CD8-positive, alpha-beta memory T cell (primary cell): ENCODE measurements around the gene CRYZ. TPM values are rescaled to one million over a fixed set of nuclear protein-coding genes. Genes with fewer than 3 reads are reported as not detected.
"Not testable (repeated sequence)": the region's sequence is repeated elsewhere in the genome, so short reads cannot be mapped to it uniquely, and the experiment has no call there.

Experiments used
- CTCF ChIA-PET: fragments of 350-600 bp; sonication (Branson Sonifier 250); formaldehyde crosslinking; loops from one replicate; lab custom pipeline; 2021; ENCODE audit warnings: antibody characterized with exemption; lab: Charles Lee
- POLR2A ChIA-PET: fragments of 350-600 bp; sonication (Branson Sonifier 250); formaldehyde crosslinking; loops from one replicate; lab custom pipeline; 2021; ENCODE audit warnings: antibody characterized with exemption; lab: Charles Lee
- DNase-seq, 5 donors: peaks; one replicate each; pipeline versions ENCODE4 v3.0.0 to v3.0.0-alpha.2; 2020 to 2022; ENCODE audit warnings: mixed read lengths in 1 of 5
- H3K27ac ChIP-seq: one replicate; pipeline ENCODE4 v1.7.0; 2013; ENCODE audit warnings: low read depth, mild to moderate bottlenecking, low read length, moderate library complexity
- H3K27me3 ChIP-seq: 2 replicates; pipeline ENCODE4 v1.7.0; 2013; ENCODE audit warnings: low read length, mild to moderate bottlenecking; ENCODE audit not compliant: insufficient read depth, poor library complexity, severe bottlenecking
- H3K36me3 ChIP-seq: 2 replicates; pipeline ENCODE4 v1.7.0; 2013; ENCODE audit warnings: mild to moderate bottlenecking, low read length, moderate library complexity; ENCODE audit not compliant: insufficient read depth
- H3K4me1 ChIP-seq: 2 replicates; pipeline ENCODE4 v1.7.0; 2013; ENCODE audit warnings: mild to moderate bottlenecking, low read length, moderate library complexity; ENCODE audit not compliant: insufficient read depth
- H3K4me3 ChIP-seq: 2 replicates; pipeline ENCODE4 v1.7.0; 2013; ENCODE audit warnings: mild to moderate bottlenecking, low read length
- H3K9me3 ChIP-seq: 2 replicates; pipeline ENCODE4 v1.7.0; 2013; ENCODE audit warnings: mild to moderate bottlenecking, low read length
- H3K27ac Mint-ChIP-seq, 8 donors: one replicate each; pipeline ENCODE4 v1.8.0; 2020 to 2021; ENCODE audit warnings: mixed read lengths in 8 of 8, mild to moderate bottlenecking in 6 of 8, inconsistent platforms in 3 of 8, moderate library complexity in 3 of 8
- H3K27me3 Mint-ChIP-seq, 2 donors: one replicate each; pipeline ENCODE4 v1.8.0; 2020 to 2021; ENCODE audit warnings: mixed read lengths in 2 of 2, mild to moderate bottlenecking in 1 of 2, moderate library complexity in 1 of 2
- H3K36me3 Mint-ChIP-seq, 3 donors: one replicate each; pipeline ENCODE4 v1.8.0; 2020 to 2021; ENCODE audit warnings: mixed read lengths in 3 of 3, inconsistent platforms in 1 of 3, mild to moderate bottlenecking in 1 of 3
- H3K4me1 Mint-ChIP-seq, 3 donors: one replicate each; pipeline ENCODE4 v1.8.0; 2020 to 2021; ENCODE audit warnings: mixed read lengths in 3 of 3, inconsistent platforms in 1 of 3, mild to moderate bottlenecking in 1 of 3
- H3K4me3 Mint-ChIP-seq, 7 donors: one replicate each; pipeline ENCODE4 v1.8.0; 2020 to 2021; ENCODE audit warnings: mixed read lengths in 7 of 7, mild to moderate bottlenecking in 6 of 7, moderate library complexity in 4 of 7, inconsistent platforms in 2 of 7
- H3K9me3 Mint-ChIP-seq, 5 donors: one replicate each; pipeline ENCODE4 v1.8.0; 2020 to 2022; ENCODE audit warnings: mixed read lengths in 5 of 5, mild to moderate bottlenecking in 3 of 5, moderate library complexity in 2 of 5, inconsistent platforms in 1 of 5
- polyA plus RNA-seq: library from polyadenylated mRNA; unstranded; fragments of 300-500 nt; fragmentation: Illumina TruSeq; gene quantifications from one replicate; pipeline ENCODE4 v1.2.3, GENCODE V29; 2021
- total RNA-seq, 2 experiments: library from RNA; stranded (reverse); gene quantifications; one replicate each; pipeline ENCODE4 v1.2.3, GENCODE V29; 2021

Gene CRYZ
- total and polyA plus RNA-seq, 3 experiments from 2014 or later = 13.1 to 51.7 (median 13.7) TPM

DNA sequence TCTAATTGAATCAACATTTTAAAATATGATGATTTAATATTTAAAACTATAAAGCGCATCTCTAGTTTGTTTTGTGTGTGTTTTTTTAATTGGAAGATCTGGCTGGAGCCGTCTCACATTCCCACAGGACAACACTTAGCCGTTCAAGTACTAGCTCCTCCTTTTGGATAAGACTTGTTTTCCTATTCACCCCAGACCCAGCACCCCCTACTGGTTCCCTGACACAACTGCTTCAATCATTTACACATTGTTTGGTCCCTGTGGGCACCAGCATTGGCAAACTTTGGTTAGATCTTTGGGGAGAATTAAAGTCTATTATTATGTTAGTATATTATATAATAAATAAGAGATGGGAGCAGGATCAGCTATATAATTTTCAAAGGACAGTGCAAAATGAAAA is 34.6 kb upstream of the CRYZ start:
- peaks cover 4 to 23% (median 10%) of the 10 kb centered on the region in 3 donors for H3K36me3 Mint-ChIP-seq
- no peaks in the 10 kb centered on the region for H3K4me1 ChIP-seq
- no peaks in the 10 kb centered on the region for H3K27me3 Mint-ChIP-seq
- CTCF ChIA-PET = no interaction called here
- POLR2A ChIA-PET = no interaction called here
- no peaks in the 10 kb centered on the region for H3K9me3 Mint-ChIP-seq
- H3K4me3 Mint-ChIP-seq = no peak overlapping the region
- no peak overlapping the region for H3K27ac ChIP-seq
- H3K36me3 ChIP-seq = no peaks in the 10 kb centered on the region
- H3K4me1 Mint-ChIP-seq = peaks cover 3 to 15% (median 13%) of the 10 kb centered on the region in 3 donors
- no peak overlapping the region for H3K27ac Mint-ChIP-seq
- no peak overlapping the region for H3K4me3 ChIP-seq
- no peaks in the 10 kb centered on the region for H3K27me3 ChIP-seq
- no peak for DNase-seq
- no peaks in the 10 kb centered on the region for H3K9me3 ChIP-seq

GRCh38 chr1:74766579-74766978 is 33.7 kb upstream of the CRYZ start:
- Mint-ChIP-seq H3K4me3 (no peak overlapping the region), H3K4me1 (peaks cover 5 to 17% (median 15%) of the 10 kb centered on the region in 3 donors), H3K27ac (no peak overlapping the region), H3K36me3 (peaks cover 7 to 31% (median 17%) of the 10 kb centered on the region in 3 donors), H3K27me3 (no peaks in the 10 kb centered on the region), H3K9me3 (no peaks in the 10 kb centered on the region)
- no peaks in the 10 kb centered on the region for H3K9me3 ChIP-seq
- no peaks in the 10 kb centered on the region for H3K27me3 ChIP-seq
- H3K36me3 ChIP-seq = peaks cover under 1% of the 10 kb centered on the region
- H3K4me3 ChIP-seq = no peak overlapping the region
- no peak for DNase-seq
- no peak overlapping the region for H3K27ac ChIP-seq
- no peaks in the 10 kb centered on the region for H3K4me1 ChIP-seq
- CTCF ChIA-PET = no interaction called here
- POLR2A ChIA-PET = no interaction called here

DNA sequence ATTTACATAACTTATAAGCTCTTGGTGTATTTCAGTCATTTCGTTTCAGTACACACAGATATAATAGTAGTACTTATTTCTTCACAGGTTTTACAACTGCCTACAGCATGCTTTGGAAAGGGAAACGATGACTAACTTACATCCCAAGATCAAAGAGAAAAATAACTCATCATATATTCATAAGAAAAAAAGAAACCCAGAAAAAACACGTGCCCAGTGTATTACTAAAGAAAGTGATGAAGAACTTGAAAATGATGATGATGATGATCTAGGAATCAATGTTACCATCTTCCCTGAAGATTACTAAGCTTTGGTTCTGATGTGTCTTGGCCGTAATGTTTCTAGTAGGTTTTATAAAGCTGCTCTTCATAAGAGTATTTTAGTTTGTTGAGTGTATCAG is 31.0 kb upstream of the CRYZ start:
- Mint-ChIP-seq H3K4me1 (peaks cover 7 to 19% (median 17%) of the 10 kb centered on the region in 3 donors), H3K9me3 (no peaks in the 10 kb centered on the region), H3K27ac (peak overlapping the region in 6 of 8 donors; percentile 3 to 66 (median 34)), H3K4me3 (no peak overlapping the region), H3K36me3 (peaks cover 15 to 56% (median 26%) of the 10 kb centered on the region in 3 donors), H3K27me3 (no peaks in the 10 kb centered on the region)
- Histone ChIP-seq H3K4me3 (no peak overlapping the region), H3K27ac (no peak overlapping the region), H3K9me3 (no peaks in the 10 kb centered on the region), H3K4me1 (no peaks in the 10 kb centered on the region), H3K36me3 (peaks cover 6% of the 10 kb centered on the region), H3K27me3 (no peaks in the 10 kb centered on the region)
- POLR2A ChIA-PET = no interaction called here
- CTCF ChIA-PET = interaction anchor here (0.9 kb wide), 1 partner anchor 30 kb away, joined by 4 read pairs; the partner anchor contains the start of gene TYW3
- DNase-seq = no peak

- H3K27me3 Mint-ChIP-seq, H3K4me1 ChIP-seq, H3K4me3 ChIP-seq, H3K9me3 ChIP-seq, DNase-seq, POLR2A ChIA-PET, CTCF ChIA-PET, H3K9me3 Mint-ChIP-seq, H3K4me1 Mint-ChIP-seq, H3K27ac ChIP-seq, H3K27ac Mint-ChIP-seq, H3K27me3 ChIP-seq, H3K4me3 Mint-ChIP-seq: not testable (repeated sequence)
- H3K36me3 ChIP-seq = peaks cover 10% of the 10 kb centered on the region
- peaks cover 59 to 89% (median 67%) of the 10 kb centered on the region in 3 donors for H3K36me3 Mint-ChIP-seq
These were observed 23.8 kb upstream of the CRYZ start for GRCh38 chr1:74756650-74757049.

GRCh38 chr1:74755475-74755874 is 22.6 kb upstream of the CRYZ start:
- no peaks in the 10 kb centered on the region for H3K9me3 ChIP-seq
- H3K27me3 ChIP-seq = no peaks in the 10 kb centered on the region
- Mint-ChIP-seq H3K27ac (peak overlapping the region in 1 of 8 donors; percentile 0), H3K36me3 (peaks cover 59 to 88% (median 68%) of the 10 kb centered on the region in 3 donors), H3K27me3 (no peaks in the 10 kb centered on the region), H3K9me3 (peaks cover 0 to 5% (median 4%) of the 10 kb centered on the region in 5 donors), H3K4me3 (no peak overlapping the region), H3K4me1 (peaks cover 0 to 4% (median 3%) of the 10 kb centered on the region in 3 donors)
- no peak for DNase-seq
- POLR2A ChIA-PET = no interaction called here
- CTCF ChIA-PET = interaction anchor here (0.6 kb wide), 1 partner anchor 62 kb away, joined by 3 read pairs; no protein-coding TSS in a partner anchor
- H3K4me3 ChIP-seq = no peak overlapping the region
- H3K27ac ChIP-seq = no peak overlapping the region
- H3K36me3 ChIP-seq = peaks cover 4% of the 10 kb centered on the region
- H3K4me1 ChIP-seq = no peaks in the 10 kb centered on the region

- Mint-ChIP-seq H3K27me3 (no peaks in the 10 kb centered on the region), H3K27ac (no peak overlapping the region), H3K4me1 (peaks cover 0 to 4% (median 3%) of the 10 kb centered on the region in 3 donors), H3K4me3 (no peak overlapping the region), H3K36me3 (peaks cover 55 to 91% (median 65%) of the 10 kb centered on the region in 3 donors), H3K9me3 (peaks cover 0 to 5% (median 4%) of the 10 kb centered on the region in 5 donors)
- Histone ChIP-seq H3K27me3 (no peaks in the 10 kb centered on the region), H3K4me3 (no peak overlapping the region), H3K27ac (no peak overlapping the region), H3K9me3 (no peaks in the 10 kb centered on the region), H3K4me1 (no peaks in the 10 kb centered on the region), H3K36me3 (peaks cover 4% of the 10 kb centered on the region)
- ChIA-PET CTCF (no interaction called here), POLR2A (no interaction called here)
- DNase-seq = no peak
These were observed 20.3 kb upstream of the CRYZ start for GRCh38 chr1:74753104-74753503.

DNA sequence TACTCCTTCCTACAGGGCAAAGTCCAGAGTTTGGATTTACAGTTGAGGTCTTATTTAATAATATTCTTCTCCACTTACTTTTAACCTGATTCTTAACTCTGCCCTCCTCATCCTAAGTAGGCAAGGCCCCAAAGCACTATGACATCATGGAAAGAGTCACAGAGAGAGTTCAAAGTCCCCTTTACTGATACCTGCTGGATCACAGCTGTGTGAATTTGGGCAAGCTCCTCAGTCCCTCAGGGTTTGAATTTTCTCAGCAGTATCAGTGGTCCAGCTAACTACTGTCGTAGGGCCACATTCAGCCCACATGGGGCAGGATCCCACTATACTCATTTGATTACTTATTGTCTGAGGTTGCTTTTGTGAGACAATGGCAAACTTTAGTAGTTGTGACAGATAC is 16.1 kb upstream of the CRYZ start:
- peaks cover 4% of the 10 kb centered on the region for H3K36me3 ChIP-seq

DNA sequence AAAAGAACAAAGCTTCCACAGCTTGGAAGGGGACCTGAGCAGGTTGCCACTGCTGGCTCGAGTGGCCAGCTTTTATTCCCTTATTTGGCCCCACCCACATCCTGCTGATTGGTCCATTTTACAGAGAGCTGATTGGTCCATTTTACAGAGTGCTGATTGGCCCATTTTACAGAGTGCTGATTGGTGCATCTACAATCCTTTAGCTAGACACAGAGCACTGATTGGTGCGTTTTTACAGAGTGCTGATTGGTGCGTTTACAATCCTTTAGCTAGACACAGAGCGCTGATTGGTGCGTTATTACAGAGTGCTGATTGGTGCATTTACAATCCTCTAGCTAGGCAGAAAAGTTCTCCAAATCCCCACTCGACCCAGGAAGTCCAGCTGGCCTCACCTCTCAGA is 12.4 kb upstream of the CRYZ start:
- H3K4me3 Mint-ChIP-seq, H3K4me1 ChIP-seq, H3K27me3 ChIP-seq, H3K36me3 ChIP-seq, H3K4me3 ChIP-seq, H3K9me3 Mint-ChIP-seq, CTCF ChIA-PET, H3K27ac ChIP-seq, DNase-seq, H3K27me3 Mint-ChIP-seq, H3K9me3 ChIP-seq, POLR2A ChIA-PET: not testable (repeated sequence)
- H3K4me1 Mint-ChIP-seq = peaks cover 0 to 25% (median 3%) of the 10 kb centered on the region in 3 donors
- peaks cover 51 to 91% (median 51%) of the 10 kb centered on the region in 3 donors for H3K36me3 Mint-ChIP-seq
- H3K27ac Mint-ChIP-seq = peak overlapping the region in 1 of 8 donors; percentile 50

More for the DNA sequence above, 16.1 kb upstream of the CRYZ start:
- Mint-ChIP-seq H3K27ac (no peak overlapping the region), H3K27me3 (no peaks in the 10 kb centered on the region), H3K36me3 (peaks cover 41 to 86% (median 49%) of the 10 kb centered on the region in 3 donors), H3K9me3 (no peaks in the 10 kb centered on the region), H3K4me3 (no peak overlapping the region), H3K4me1 (peaks cover 0 to 13% (median 4%) of the 10 kb centered on the region in 3 donors)
- CTCF ChIA-PET = interaction anchor here (1.1 kb wide), 1 partner anchor 9 kb away, joined by 4 read pairs; no protein-coding TSS in a partner anchor
- Histone ChIP-seq H3K4me1 (no peaks in the 10 kb centered on the region), H3K9me3 (no peaks in the 10 kb centered on the region), H3K27ac (no peak overlapping the region), H3K4me3 (no peak overlapping the region), H3K27me3 (no peaks in the 10 kb centered on the region)
- no peak for DNase-seq
- POLR2A ChIA-PET = no interaction called here
